HL-60 (cell line): ENCODE measurements around the gene DTD2.

ENCODE experiments used
- SPI1 ChIP-seq: IDR thresholded peaks from 2 replicates; pipeline ENCODE4 v1.6.1; 2012; ENCODE audit warnings: low read depth, mild to moderate bottlenecking, borderline replicate concordance
- TF ChIP-seq, protein P1 (sequence below): IDR thresholded peaks from one replicate; pipeline ENCODE4 v1.5.1; 2011; ENCODE audit warnings: low read length, control low read depth, inconsistent platforms; ENCODE audit not compliant: insufficient read depth
- TF ChIP-seq, protein P2 (sequence below): IDR thresholded peaks from 2 replicates; pipeline ENCODE4 v1.6.1; 2012; ENCODE audit warnings: low read depth; ENCODE audit not compliant: insufficient replicate concordance

DNA sequence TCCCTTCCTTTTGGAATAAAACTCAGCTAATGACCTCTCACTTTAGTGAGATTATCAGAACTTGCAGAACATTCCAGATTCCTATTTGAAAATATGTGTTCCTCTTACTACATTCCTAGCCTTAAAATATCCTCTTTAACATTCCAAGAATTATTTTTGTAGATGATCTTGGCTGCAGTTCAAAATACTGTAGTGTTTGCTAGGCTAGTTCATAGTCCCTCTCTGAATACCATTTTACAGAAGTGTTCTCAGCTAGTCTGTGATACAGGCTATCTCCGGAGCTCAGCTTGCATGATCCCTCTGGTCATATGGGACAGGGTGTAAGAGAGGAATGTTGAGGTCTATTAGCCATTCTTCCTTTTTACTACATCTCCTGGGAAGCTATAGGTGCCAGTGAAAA, 48.1 kb upstream of the DTD2 start:
- TF ChIP-seq, protein P1, sequence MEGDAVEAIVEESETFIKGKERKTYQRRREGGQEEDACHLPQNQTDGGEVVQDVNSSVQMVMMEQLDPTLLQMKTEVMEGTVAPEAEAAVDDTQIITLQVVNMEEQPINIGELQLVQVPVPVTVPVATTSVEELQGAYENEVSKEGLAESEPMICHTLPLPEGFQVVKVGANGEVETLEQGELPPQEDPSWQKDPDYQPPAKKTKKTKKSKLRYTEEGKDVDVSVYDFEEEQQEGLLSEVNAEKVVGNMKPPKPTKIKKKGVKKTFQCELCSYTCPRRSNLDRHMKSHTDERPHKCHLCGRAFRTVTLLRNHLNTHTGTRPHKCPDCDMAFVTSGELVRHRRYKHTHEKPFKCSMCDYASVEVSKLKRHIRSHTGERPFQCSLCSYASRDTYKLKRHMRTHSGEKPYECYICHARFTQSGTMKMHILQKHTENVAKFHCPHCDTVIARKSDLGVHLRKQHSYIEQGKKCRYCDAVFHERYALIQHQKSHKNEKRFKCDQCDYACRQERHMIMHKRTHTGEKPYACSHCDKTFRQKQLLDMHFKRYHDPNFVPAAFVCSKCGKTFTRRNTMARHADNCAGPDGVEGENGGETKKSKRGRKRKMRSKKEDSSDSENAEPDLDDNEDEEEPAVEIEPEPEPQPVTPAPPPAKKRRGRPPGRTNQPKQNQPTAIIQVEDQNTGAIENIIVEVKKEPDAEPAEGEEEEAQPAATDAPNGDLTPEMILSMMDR = no peak
- no peak for TF ChIP-seq SPI1
- TF ChIP-seq, protein P2, sequence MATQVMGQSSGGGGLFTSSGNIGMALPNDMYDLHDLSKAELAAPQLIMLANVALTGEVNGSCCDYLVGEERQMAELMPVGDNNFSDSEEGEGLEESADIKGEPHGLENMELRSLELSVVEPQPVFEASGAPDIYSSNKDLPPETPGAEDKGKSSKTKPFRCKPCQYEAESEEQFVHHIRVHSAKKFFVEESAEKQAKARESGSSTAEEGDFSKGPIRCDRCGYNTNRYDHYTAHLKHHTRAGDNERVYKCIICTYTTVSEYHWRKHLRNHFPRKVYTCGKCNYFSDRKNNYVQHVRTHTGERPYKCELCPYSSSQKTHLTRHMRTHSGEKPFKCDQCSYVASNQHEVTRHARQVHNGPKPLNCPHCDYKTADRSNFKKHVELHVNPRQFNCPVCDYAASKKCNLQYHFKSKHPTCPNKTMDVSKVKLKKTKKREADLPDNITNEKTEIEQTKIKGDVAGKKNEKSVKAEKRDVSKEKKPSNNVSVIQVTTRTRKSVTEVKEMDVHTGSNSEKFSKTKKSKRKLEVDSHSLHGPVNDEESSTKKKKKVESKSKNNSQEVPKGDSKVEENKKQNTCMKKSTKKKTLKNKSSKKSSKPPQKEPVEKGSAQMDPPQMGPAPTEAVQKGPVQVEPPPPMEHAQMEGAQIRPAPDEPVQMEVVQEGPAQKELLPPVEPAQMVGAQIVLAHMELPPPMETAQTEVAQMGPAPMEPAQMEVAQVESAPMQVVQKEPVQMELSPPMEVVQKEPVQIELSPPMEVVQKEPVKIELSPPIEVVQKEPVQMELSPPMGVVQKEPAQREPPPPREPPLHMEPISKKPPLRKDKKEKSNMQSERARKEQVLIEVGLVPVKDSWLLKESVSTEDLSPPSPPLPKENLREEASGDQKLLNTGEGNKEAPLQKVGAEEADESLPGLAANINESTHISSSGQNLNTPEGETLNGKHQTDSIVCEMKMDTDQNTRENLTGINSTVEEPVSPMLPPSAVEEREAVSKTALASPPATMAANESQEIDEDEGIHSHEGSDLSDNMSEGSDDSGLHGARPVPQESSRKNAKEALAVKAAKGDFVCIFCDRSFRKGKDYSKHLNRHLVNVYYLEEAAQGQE = no peak
